LHCN-M2 (cell line): ENCODE measurements around the gene GJC1. TPM values are rescaled to one million over a fixed set of nuclear protein-coding genes. Genes with fewer than 3 reads are reported as not detected.
"Not testable (repeated sequence)": the region's sequence is repeated elsewhere in the genome, so short reads cannot be mapped to it uniquely, and the experiment has no call there.

Experiments
- DNase-seq: peaks from one replicate; pipeline ENCODE4 v3.0.0-alpha.2; 2012; ENCODE audit warnings: low read depth
- total RNA-seq: library from RNA; depleted of rRNA; stranded (reverse); fragments of >200 nt; gene quantifications from 2 replicates; pipeline ENCODE4 v1.2.3, GENCODE V29; 2014; rRNA removed

The GJC1 gene
- total RNA-seq, 1 experiment from 2014 or later: 23.7 TPM

DNA sequence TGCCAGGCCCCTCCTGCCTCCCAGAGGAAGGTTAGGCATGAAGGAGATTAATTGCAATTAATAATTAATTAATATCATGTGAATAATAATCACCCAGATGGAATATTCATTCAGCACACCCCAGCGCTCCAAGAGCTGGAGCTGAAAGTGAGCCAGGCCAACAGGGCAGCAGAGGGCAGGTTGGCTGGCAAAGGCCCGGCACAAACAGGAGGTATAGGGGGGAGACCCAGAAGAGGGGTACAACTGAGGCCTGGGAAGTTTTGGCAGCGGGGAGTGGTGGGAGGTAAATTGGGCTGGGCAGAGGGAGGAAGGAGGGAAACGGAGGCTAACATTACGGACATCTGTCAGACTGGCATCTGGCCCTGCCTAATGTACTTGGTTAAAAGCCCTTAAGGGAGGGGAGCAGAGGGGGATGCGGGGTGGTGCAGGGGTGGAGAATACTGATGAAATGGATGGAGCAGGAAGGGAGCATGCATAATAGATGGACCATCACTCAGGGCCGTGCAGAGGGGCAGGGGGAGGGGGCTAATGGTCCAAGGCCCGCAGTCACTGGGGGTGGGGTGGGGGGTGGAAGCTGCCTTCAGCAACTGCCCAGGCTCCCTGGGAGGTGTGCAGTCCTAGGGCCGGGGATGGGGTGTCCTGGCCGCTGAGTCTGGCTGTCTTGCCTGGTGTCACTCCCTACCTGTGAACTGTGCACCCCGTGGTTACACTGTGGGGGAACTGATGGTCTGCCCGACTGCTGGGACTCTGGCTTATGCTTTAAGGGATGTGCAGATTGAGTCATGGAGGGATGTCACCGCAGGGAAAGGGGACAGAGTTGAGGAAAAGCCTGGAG is 69.4 kb downstream of the GJC1 start:
- DNase-seq: no peak

DNA sequence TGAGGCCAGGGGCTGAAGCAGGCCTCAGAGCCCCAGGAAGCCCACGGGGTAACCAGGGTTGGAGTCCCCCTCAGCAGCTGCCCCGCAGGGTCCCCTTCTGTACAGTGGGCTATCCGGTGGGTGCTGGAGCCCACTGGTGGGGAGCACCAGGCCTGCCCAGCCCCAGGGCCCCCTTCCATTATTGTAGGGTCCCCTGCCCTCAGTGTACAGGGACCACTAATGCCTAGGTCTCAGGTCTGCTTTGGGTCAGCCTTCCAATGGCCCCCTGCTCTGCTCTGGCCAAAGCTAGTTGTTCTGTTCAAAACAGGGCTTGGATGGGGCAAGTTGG is 70.2 kb downstream of the GJC1 start:
- DNase-seq: no peak

DNA sequence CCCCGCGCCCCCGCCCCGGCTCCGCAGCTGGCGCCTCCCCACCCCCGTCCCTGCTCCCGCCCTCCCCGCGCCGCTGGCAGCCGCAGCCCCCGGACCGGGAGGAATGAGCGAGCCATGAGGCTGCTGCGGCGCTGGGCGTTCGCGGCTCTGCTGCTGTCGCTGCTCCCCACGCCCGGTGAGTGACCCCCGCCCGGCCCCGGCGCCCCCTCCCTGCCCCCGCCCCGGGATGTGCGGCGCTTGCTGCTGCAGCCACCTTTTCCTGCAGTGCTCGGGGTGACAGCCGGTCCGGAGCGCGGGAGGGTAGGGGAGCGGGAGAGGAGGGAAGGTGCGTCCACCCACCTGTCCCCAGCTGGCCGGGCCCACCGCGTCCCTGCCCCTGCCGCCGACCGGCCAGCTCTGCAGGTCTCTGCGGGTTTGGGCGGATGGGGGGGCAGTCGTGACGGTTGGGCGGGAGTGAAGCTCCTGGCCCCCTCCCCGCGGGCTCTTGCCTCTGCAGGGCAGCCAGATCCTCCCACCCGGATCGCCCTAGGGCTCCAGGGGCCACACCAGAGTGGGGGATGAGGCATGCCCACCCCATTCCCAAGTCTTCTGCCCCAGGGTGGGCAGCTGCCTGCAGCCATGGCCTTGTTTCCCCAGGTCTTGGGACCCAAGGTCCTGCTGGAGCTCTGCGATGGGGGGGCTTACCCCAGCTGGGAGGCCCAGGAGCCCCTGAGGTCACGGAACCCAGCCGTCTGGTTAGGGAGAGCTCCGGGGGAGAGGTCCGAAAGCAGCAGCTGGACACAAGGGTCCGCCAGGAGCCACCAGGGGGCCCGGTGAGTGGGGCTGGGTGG is 70.8 kb downstream of the GJC1 start:
- DNase-seq: no peak

DNA sequence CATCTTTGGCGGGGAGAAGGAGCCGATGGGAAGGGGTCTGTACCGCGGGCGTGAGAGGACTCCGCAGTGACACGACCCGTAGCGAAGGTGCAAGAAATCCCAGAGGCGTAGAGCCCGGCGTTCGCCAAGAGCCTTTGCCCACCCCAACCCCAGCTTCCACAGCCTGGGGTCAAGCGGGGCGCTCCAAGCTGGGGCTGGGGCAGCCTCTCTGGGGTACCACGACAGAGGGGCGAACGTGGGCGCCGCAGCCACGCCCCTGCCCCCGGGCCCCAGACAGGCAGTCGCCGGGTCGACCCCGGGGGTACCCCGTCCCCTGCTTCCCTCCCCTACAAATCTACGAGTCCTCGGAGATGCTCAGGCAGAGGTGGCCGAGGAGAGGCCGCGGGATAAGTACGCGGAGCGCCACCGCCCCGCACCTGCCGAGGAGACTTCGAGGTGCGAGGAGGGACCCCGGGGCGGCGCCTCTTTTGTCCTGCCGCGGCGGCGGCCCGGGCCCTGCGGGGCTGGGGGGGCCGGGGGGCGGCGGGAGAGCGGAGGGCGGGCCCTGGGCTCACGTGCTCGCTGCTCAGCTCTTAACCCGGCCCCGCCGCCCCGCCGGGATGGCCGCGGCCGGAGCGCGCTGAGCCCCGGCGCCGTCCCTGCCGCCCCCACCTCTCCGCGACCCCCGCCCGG is 71.5 kb downstream of the GJC1 start, which contains the start of gene ADAM11:
TSS of gene ADAM11 (plus strand) at position 575 of the 672 bp plus-strand sequence. CDS start 212 bp downstream, outside the sequence.
- DNase-seq: no peak

DNA sequence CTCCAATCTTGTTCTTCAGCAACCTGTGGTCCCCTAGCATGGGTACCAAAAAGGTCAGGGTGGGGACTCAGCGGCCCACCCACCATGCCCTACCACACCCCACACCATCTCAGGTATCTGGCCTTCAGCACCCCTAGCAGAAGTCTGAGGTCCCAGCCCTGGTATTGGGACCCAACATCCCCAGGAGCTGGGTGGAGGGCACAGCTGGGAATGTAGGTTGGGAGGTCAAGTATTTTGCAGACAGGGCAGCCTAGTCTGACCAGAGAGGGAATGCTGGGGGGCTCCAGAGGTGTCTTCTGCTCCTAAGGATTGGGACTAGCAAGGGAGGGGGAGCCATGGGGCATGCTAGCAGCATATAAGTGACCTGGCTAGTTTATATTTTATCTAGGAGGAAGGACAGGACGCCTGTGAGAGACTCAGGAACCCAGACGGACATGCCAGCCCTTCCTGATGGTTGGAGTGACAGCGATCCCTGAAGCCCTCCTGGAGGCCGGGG is 72.1 kb downstream of the GJC1 start:
- no peak for DNase-seq

DNA sequence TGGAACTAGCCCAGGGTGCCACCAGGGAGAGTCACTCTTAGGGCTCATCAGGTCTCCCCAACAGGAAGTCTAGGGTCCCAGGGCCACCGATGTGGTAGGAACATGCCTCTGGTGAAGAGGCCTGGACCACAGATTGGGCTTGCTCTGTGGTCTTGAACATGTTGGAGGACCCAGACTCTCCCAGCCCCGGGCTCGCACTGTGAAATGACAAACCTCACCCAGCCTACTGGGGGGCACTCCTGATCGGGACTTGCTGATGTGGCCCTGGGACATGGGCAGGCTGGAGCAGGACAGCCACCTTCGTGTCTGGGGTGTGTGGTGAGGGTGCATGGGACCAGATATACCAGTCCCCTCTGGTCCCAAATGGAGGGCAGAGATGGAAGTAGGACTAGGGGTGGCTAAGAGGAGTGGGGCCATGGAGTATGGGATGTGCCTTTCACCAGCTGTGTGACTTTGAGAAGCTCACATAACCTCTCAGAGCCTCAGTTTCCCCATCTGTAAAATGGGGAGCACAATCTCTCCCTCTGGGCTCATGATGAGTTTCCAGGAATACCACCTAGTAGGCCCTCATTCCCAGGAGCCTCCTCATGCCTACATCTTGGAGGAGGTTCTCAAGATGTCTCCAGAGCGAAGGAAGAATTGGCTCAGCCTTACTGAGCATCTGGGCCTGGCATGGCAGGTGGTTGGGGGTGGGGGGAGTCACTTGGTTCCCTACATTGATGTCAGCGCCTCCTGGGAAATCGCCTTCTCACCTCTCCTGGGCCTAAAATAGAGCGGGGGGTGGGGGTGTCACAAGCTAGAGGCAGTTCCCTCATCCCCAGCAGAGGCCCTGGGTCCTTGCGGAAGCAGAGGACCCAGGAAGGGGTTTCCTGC is 72.8 kb downstream of the GJC1 start:
- DNase-seq: no peak

DNA sequence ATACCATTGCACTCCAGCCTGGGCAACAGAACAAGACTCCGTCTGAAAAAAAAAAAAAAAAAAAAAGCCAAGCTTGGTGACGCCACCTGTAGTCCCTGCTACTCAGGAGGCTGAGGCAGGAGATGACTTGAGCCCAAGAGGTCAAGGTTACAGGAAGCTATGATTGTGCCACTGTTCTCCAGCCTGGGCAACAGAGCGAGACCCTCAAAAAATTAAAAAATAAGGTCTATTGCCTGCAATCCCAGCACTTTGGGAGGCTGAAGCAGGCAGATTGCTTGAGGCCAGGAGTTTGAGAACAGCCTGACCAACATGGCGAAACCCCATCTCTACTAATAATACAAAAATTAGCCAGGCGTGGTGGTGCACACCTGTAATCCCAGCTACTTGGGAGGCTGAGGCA is 74.9 kb downstream of the GJC1 start:
- not testable (repeated sequence) for DNase-seq

DNA sequence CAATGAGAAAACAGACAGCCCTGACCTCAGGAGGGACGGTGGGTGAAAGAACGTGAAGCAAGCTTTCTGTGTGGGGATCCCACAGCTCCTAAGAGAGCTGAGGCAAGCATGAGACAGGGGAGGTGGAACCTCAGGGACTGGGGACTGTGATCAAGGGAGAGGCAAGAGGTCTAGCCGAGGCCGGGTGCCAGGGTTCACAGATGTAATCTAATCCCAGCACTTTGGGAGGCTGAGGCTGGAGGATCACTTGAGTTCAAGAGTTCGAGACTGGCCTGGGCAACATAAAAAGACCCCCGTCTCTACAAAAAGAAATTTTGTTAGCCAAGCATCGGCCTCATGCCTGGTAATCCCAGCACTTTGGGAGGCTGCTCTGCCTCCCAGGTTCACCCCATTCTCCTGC is 75.8 kb downstream of the GJC1 start:
- DNase-seq: no peak

DNA sequence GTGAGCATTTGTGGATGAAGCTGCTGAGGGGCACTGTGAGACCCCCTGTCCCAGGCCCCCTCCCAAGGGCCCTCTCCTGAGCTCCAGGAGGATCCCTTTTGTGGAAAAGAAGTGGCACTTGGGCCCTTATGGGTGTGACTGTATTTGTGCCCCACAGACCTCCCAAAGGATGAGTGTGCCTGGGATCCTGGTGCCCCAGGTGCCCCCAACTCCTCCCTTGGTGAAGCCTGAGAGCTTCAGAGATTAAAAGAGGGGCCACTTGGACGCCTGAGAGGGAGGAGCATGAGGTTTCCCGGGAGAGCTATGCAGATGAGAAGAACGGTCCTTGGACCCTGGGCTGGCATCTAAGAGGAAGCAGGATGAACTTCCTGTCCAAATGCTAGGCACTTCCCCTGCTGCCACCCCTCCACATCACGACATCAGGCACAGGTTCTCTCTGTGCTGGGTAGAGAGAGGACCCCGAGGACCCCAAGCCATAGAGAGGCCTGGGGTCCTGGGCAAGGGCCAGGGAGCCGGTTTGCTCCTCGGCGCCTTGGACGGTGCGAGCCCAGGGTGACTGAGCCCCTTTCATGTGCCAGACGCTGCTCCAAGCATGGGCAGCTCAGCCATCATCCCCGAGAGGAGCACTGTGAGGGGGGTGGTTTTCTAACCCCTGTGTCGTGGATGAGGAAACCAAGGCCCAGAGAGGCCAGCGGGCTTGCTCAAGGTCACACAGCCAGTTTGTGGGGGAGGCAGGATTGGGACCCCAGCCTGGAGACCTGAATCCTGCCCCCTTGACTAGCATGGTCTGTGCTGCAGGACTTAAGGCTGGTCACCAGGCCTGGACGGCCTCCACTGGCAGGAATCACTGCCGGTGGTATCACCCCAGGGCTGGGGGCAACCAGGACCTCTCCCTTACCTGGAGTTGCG is 76.9 kb downstream of the GJC1 start:
- no peak for DNase-seq

DNA sequence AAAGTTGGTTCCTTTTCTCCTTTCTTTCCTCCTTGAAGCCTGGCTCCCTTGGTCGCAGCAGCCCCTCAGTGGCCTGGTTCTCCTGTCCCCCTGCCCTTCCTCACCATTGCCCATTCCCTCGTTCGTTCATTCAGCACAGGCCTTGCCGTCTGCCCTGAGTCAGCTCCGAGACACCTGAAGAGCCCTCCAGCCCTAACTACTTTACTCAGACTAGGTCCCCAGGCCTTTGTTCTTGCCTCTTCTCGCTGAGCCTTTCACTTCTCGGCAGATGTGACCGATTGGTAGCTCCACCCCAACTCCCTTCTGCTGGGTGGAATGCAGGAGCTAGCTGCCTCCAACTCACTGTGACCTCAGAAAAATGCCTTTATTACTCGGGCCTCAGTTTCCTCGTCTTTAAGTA is 78.3 kb downstream of the GJC1 start:
- DNase-seq: no peak

DNA sequence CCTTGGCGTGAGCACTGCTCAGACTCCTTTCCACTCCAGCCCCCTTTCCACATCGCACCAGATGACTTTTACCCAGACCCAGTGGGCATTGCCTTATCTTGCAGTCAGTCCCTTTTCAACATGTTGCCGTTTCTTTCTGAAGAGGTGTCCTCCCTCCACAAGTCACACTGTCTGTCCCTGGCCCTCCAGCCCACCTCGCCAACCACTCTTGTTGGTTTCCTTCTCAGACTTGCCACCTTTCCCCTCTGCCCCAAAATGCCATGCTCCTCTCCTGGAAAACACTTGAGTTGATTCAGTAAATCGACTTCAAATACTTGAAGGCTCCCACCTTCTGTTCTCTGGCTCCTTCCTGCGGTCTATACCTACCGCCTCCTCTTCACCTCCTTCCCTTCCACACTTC is 78.8 kb downstream of the GJC1 start:
- DNase-seq: no peak

DNA sequence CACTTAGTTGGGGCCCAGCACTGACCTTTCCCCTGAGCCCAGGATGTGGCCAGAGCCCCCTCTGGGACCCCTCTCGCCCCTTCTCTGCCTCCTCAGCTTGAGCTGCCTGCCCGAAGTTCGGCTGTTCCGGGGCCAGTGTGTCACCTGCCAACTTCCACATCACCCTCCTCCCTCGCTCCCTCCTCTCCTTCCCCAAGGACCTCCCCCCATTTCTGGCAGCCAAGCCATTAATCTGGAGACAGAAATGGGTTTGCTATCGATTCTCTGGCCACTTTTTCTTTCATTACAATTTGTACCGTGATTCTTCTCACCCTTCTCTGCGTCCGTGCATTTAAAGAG is 80.1 kb downstream of the GJC1 start:
- DNase-seq: no peak

DNA sequence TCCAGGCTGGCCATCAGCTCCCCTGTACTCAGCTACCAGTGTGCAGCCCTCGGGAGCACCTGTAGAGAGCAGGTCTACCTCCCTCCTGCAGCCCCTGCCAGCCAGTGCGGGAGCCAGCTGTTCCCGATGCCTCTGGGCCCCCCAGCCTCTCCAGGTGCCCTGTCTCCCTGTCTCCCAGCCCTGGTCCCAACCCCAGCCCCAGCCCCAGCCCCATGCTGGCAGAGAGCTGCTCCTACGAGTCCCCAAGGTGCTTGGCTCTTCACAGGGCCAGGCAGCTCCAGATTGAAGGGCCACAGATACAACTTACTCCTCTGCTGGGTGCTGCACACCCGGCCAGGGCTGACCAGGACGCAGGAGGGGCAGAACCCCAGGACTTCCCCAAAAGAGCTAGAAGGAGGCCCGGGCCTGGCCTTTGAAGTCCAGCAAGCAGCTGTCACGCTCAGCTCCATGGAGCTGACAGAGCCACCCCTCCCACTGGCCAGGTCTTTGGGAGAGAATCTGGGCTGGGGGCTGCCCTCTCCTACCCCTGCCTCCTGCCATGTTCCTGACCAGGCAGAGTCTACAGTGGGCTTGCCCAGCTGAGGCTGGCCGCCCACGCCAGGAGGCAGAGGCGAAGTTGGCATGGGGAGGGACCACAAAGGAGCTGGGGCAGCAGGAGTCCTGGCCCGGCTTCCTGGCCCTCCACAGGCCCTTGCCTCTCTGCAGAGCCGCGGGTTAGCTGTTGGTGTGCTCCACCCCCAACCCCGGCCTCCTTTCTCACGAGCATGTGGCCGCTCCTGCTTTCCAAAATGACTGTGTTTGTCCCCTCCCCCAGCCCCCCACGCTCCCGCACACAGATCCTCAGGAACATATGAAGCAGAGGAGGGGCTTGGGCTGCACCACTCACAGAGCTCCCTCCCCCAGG is 80.8 kb downstream of the GJC1 start:
- no peak for DNase-seq

Other genes starting within 250 kb of the GJC1 start
- gene MEIOC, start 173.8 kb downstream of the GJC1 start, total RNA-seq: 0.17 TPM in 1 of 2 replicates, not detected in the other
- 30.1 and 30.7 TPM in 2 replicates for gene CCDC43, start 140.5 kb downstream of the GJC1 start, total RNA-seq
- gene DBF4B, start 121.6 kb downstream of the GJC1 start, total RNA-seq: 14.4 and 14.5 TPM in 2 replicates
- gene ADAM11, start 71.3 kb downstream of the GJC1 start, total RNA-seq: 0.26 and 0.40 TPM in 2 replicates
- gene HIGD1B, start 17.6 kb upstream of the GJC1 start, total RNA-seq: not detected in 2 replicates
- gene EFTUD2, start 69.2 kb upstream of the GJC1 start, total RNA-seq: 106 and 107 TPM in 2 replicates
- gene GFAP, start 85.2 kb upstream of the GJC1 start, total RNA-seq: 0.29 TPM in 1 of 2 replicates, not detected in the other
- 12.1 and 14.7 TPM in 2 replicates for gene KIF18B, start 117.5 kb upstream of the GJC1 start, total RNA-seq
- gene C1QL1, start 138.0 kb upstream of the GJC1 start, total RNA-seq: 2.5 and 2.8 TPM in 2 replicates
- gene DCAKD, start 221.3 kb upstream of the GJC1 start, total RNA-seq: 72.7 and 87.9 TPM in 2 replicates
- 80.8 and 89.8 TPM in 2 replicates for gene NMT1, start 231.0 kb upstream of the GJC1 start, total RNA-seq